Measurements from ENCODE around the gene NR5A1. TPM values are rescaled to one million over a fixed set of nuclear protein-coding genes. Genes with fewer than 3 reads are reported as not detected.

The NR5A1 gene
- total and polyA plus RNA-seq, 9 donors = not detected

DNA sequence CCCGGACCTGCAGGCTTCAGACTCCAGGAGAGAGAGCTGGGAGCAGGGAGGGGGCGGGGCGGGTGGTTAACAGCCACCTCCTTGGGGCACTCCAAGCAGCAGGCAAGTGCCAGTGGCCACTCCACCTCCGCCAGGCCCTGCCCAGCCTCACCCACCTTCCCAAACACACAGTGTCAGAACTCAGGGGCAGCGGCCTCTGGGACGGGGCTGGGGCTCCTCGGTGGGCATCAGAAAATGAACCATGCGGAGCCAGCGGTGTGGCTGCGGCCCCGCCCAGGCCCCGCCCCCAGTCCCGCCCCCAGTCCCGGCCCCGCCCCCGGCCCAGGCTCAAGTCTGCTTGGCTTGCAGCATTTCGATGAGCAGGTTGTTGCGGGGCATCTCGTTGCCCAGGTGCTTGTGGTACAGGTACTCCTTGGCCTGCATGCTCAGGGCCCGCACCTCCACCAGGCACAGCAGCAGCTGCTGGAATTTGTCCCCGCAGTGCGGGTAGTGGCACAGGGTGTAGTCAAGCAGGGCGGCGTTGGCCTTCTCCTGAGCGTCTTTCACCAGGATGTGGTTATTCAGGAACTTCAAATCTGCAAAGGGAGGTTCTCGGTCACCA, 24.7 kb downstream of the NR5A1 start:
- DNase-seq = no peak
- Histone ChIP-seq H3K27me3 (ENCODE audit: control insufficient read depth, insufficient read depth, low read length) (peaks cover 81% of the 10 kb centered on the region), H3K9me3 (replicated peaks; ENCODE audit: control insufficient read depth, low read depth, low read length) (no peaks in the 10 kb centered on the region), H3K36me3 (ENCODE audit: control insufficient read depth, insufficient read depth, low read length) (no peaks in the 10 kb centered on the region), H3K27ac (ENCODE audit: low read length) (no peak overlapping the region), H3K4me3 (ENCODE audit: low read length) (no peak overlapping the region), H3K4me1 (ENCODE audit: control insufficient read depth, insufficient read depth, low read length) (peaks cover 11% of the 10 kb centered on the region)
- 27% methylated on average over 22 of the region's 26 CpGs for WGBS (ENCODE audit: insufficient coverage)

DNA sequence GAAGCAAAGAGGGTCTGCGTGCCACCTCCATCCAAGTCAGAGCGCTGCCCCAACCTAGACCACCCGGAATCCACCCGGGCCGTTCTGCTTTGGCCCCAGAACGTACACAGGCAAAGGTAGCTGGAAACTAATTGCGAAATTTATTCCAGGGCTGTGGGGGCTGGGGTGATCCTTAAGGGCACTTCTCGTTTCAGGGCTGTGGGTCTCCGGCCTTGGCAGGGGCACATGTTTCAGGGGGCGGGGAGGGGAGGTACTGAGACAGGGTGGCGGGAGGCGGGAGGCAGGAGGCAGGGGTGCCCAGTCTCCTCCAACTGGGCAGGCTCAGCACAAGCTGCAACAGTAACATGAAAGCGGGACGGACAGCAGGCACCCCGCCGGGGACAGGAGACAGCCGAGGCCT, 26.1 kb downstream of the NR5A1 start:
- no peaks in the 10 kb centered on the region for H3K9me3 ChIP-seq (replicated peaks; ENCODE audit: control insufficient read depth, low read depth, low read length)
- peaks cover 81% of the 10 kb centered on the region for H3K27me3 ChIP-seq (ENCODE audit: control insufficient read depth, insufficient read depth, low read length)
- H3K4me3 ChIP-seq (ENCODE audit: low read length) = no peak overlapping the region
- no peak for DNase-seq
- no peaks in the 10 kb centered on the region for H3K36me3 ChIP-seq (ENCODE audit: control insufficient read depth, insufficient read depth, low read length)
- H3K27ac ChIP-seq (ENCODE audit: low read length) = no peak overlapping the region
- H3K4me1 ChIP-seq (ENCODE audit: control insufficient read depth, insufficient read depth, low read length) = peaks cover 11% of the 10 kb centered on the region
- 57% methylated on average over 14 of the region's 17 CpGs for WGBS (ENCODE audit: insufficient coverage)

DNA sequence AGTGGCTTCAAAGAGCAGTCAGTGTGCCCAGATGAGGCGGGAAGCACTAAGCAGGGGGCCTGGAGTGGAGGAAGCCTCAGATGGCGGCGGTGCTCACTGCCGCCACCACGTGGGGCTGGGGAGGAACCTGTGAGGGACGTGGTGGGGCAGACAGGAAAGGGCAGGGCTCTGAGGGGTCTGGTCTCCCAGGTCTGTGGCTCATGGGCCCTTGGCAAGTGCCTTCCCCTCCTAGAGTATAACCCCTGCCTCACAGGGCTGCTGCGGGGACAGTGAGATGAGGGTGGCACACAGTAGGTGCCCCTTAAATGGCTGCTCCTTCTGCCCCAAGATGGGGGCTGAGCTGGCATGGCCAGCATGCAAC, 26.6 kb downstream of the NR5A1 start:
- Histone ChIP-seq H3K4me3 (ENCODE audit: low read length) (no peak overlapping the region), H3K4me1 (ENCODE audit: control insufficient read depth, insufficient read depth, low read length) (peaks cover 11% of the 10 kb centered on the region), H3K36me3 (ENCODE audit: control insufficient read depth, insufficient read depth, low read length) (no peaks in the 10 kb centered on the region), H3K27ac (ENCODE audit: low read length) (no peak overlapping the region), H3K27me3 (ENCODE audit: control insufficient read depth, insufficient read depth, low read length) (peaks cover 81% of the 10 kb centered on the region), H3K9me3 (replicated peaks; ENCODE audit: control insufficient read depth, low read depth, low read length) (no peaks in the 10 kb centered on the region)
- 17% methylated on average over 4 of the region's 7 CpGs for WGBS (ENCODE audit: insufficient coverage)
- DNase-seq = no peak

DNA sequence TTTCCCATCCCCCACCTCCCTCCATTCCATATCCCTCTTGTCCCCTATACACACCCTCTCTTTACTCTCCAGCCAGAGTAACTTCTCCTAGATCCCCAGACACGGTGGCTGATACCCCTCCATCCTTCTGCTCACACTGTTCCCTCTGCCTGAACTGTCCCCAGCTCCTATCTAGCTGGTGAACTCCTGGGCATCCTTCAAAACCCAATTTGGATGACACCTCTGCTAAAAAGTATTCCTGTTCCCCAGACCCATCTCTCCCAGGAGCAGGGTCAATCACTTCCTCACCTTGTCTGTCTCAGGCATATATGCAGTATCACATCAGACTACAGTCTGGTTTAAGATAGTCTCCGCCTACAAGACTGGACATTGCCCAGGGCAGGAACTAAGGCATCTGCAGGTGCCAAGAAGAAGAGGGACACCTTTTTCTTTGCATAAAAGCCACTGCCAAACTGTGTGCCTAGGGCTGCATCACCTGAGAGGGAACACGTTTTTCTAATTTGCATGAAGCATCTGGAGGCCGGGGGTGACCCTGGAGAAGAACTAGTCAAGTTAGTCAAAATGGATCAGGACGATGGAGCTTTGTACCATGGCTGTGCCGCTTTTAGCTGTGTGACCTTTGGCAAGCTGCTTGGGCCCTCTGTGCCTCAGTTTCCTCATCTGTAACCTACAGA, 27.1 kb downstream of the NR5A1 start:
- 44% methylated on average over 6 of the region's 6 CpGs for WGBS (ENCODE audit: insufficient coverage)
- no peaks in the 10 kb centered on the region for H3K36me3 ChIP-seq (ENCODE audit: control insufficient read depth, insufficient read depth, low read length)
- no peak overlapping the region for H3K4me3 ChIP-seq (ENCODE audit: low read length)
- H3K27ac ChIP-seq (ENCODE audit: low read length) = no peak overlapping the region
- H3K27me3 ChIP-seq (ENCODE audit: control insufficient read depth, insufficient read depth, low read length) = peaks cover 79% of the 10 kb centered on the region
- no peaks in the 10 kb centered on the region for H3K9me3 ChIP-seq (replicated peaks; ENCODE audit: control insufficient read depth, low read depth, low read length)
- peaks cover 11% of the 10 kb centered on the region for H3K4me1 ChIP-seq (ENCODE audit: control insufficient read depth, insufficient read depth, low read length)
- DNase-seq = no peak

DNA sequence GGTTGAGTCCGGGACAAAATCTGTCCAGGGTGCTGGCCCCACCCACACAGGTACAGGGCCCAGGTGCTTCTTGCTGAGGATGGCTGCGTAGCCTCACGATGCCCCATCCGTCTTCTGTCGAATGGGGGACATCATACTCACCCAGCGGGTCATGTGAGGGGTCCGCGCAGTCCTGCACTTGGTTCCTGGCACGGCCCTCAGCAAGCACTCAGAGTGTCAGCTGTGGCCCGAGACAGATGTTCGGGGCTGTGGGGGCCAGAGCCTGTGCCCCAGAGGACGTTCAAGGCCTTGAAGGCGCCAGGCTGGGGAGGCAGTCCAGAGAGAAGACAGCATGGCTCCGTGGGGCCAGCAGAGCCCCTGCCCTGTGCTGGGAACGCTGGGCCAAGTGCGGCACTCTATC, 27.8 kb downstream of the NR5A1 start:
- no peak for DNase-seq
- WGBS (ENCODE audit: insufficient coverage) = 70% methylated on average over 15 of the region's 16 CpGs
- Histone ChIP-seq H3K27me3 (ENCODE audit: control insufficient read depth, insufficient read depth, low read length) (peaks cover 78% of the 10 kb centered on the region), H3K4me1 (ENCODE audit: control insufficient read depth, insufficient read depth, low read length) (peaks cover 11% of the 10 kb centered on the region), H3K27ac (ENCODE audit: low read length) (no peak overlapping the region), H3K36me3 (ENCODE audit: control insufficient read depth, insufficient read depth, low read length) (no peaks in the 10 kb centered on the region), H3K4me3 (ENCODE audit: low read length) (no peak overlapping the region), H3K9me3 (replicated peaks; ENCODE audit: control insufficient read depth, low read depth, low read length) (no peaks in the 10 kb centered on the region)

DNA sequence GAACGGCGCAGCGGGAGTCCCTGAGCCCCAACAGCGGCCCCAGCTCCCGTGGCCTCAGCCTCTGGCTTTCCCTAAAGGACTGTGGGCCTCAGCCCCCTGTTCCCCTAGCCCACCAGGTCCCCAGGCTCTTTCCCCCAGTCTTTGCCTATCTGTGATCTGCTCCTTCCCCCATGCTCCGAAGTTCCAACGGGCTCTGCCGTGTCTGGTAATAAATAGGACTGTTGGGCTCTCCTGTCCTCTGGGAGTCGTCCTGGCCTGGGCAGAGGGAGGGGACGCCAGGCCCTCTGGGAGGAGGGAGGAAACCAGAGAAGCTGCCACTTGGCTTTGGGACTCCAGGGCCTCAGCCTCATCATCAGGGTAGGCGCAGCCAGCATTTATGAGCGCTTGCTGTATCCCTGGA, 28.8 kb downstream of the NR5A1 start:
- no peak for DNase-seq
- H3K36me3 ChIP-seq (ENCODE audit: control insufficient read depth, insufficient read depth, low read length) = no peaks in the 10 kb centered on the region
- H3K4me1 ChIP-seq (ENCODE audit: control insufficient read depth, insufficient read depth, low read length) = peaks cover 11% of the 10 kb centered on the region
- H3K27me3 ChIP-seq (ENCODE audit: control insufficient read depth, insufficient read depth, low read length) = peaks cover 73% of the 10 kb centered on the region
- H3K9me3 ChIP-seq (replicated peaks; ENCODE audit: control insufficient read depth, low read depth, low read length) = no peaks in the 10 kb centered on the region
- WGBS (ENCODE audit: insufficient coverage) = 26% methylated on average over 9 of the region's 12 CpGs
- no peak overlapping the region for H3K4me3 ChIP-seq (ENCODE audit: low read length)
- H3K27ac ChIP-seq (ENCODE audit: low read length) = no peak overlapping the region

DNA sequence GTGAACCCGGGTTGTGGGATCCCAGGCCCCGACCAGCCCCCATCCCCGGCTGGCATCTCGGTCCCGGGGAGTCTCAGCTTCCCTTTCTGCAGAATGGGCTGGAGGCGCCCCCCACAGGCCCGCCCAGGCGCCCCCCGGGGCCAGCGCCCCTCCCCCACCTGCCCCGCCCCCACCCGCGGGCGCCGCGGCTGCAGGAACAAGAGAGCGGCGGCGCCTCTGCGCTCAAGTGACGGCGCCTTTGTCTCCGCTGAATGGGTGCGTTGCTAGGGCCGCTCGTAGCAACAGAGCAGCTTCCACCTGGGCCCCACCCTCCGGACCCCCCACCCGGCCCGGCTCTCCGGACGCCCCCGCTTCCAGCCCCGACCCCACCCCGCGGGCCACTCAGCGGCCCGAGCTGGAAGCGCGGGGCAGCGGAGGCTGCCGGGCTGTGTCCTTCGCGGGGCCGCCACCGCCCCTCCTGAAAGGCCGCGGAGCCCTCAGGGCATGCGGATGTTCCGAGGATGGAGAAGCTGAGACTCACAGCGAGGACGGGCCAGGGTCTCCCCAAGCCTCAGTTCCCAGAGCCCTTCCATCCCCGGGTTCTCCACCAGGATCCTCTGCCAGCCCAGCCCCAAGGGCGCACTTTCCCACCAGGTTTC, 29.4 kb downstream of the NR5A1 start:
- Histone ChIP-seq H3K27me3 (ENCODE audit: control insufficient read depth, insufficient read depth, low read length) (peaks cover 67% of the 10 kb centered on the region), H3K4me3 (ENCODE audit: low read length) (no peak overlapping the region), H3K36me3 (ENCODE audit: control insufficient read depth, insufficient read depth, low read length) (no peaks in the 10 kb centered on the region), H3K27ac (ENCODE audit: low read length) (no peak overlapping the region), H3K9me3 (replicated peaks; ENCODE audit: control insufficient read depth, low read depth, low read length) (no peaks in the 10 kb centered on the region), H3K4me1 (ENCODE audit: control insufficient read depth, insufficient read depth, low read length) (peaks cover 11% of the 10 kb centered on the region)
- WGBS (ENCODE audit: insufficient coverage) = 5% methylated on average over 28 of the region's 53 CpGs
- DNase-seq = no peak

DNA sequence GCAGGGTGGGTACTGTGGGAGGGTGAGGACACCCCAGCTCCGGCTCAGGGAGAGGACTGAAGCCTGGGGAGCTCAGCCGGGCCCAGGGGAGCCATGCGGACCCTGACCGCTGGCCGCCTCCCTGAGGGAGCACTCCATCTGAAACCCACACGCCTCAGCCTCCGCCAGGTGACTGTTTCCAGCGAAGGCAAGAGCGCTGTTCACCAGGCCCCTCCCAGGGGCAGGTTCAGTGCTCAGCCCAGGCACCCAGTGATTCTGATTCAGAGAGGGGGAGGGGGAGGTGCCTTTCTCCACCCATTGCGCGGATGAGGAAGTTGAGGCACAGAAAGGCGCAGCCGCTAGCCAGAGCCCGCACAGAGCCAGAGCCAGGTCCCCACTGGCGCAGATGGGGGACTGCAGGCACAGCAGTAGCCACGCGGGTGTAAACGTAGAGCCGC, 30.0 kb downstream of the NR5A1 start:
- H3K27ac ChIP-seq (ENCODE audit: low read length) = no peak overlapping the region
- DNase-seq = no peak
- H3K36me3 ChIP-seq (ENCODE audit: control insufficient read depth, insufficient read depth, low read length) = no peaks in the 10 kb centered on the region
- peaks cover 11% of the 10 kb centered on the region for H3K4me1 ChIP-seq (ENCODE audit: control insufficient read depth, insufficient read depth, low read length)
- H3K27me3 ChIP-seq (ENCODE audit: control insufficient read depth, insufficient read depth, low read length) = peaks cover 66% of the 10 kb centered on the region
- no peak overlapping the region for H3K4me3 ChIP-seq (ENCODE audit: low read length)
- 16% methylated on average over 13 of the region's 19 CpGs for WGBS (ENCODE audit: insufficient coverage)
- no peaks in the 10 kb centered on the region for H3K9me3 ChIP-seq (replicated peaks; ENCODE audit: control insufficient read depth, low read depth, low read length)

DNA sequence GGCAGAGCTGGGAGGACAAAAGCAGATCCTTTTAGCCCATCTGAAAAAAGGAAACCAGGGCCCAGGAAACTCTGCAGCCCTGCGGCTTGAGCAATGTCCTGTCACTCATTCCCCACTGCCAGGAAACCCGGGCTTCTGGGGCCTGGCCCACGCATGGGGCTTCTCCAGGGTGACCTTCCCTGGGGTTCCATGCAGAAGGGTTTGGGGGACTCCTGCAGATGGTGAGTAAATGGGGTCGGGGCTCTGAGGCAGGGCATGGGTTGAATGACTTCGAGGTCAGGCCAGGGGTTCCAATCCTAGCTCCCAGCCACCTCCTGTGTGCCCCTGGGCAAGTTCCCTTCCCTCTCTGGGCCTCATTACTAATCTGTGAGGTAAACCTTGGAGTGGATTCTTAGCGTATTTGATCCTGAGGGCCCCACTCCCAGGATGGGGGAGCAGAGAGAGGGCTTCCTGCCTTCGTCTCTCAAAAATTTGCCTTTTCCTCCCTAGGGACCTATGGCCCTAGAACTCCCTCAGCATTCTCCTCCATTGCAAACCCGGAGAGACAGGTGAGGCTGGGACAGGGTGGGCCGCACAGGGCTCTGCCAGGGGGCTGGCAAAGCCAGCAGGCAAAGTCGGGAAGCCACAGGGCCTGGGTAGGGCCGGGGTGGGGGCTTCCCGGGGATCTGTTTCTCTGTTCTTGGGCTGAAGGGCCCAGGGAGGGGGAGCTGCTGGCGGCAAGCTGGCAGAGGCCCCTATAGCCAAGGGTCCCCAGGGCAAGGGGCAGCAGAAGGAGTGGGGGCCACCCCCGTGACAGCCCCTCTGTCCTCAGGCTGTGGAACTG, 31.1 kb downstream of the NR5A1 start:
- H3K27me3 ChIP-seq (ENCODE audit: control insufficient read depth, insufficient read depth, low read length) = peaks cover 57% of the 10 kb centered on the region
- WGBS (ENCODE audit: insufficient coverage) = 51% methylated on average over 8 of the region's 14 CpGs
- H3K4me1 ChIP-seq (ENCODE audit: control insufficient read depth, insufficient read depth, low read length) = peaks cover 11% of the 10 kb centered on the region
- H3K27ac ChIP-seq (ENCODE audit: low read length) = no peak overlapping the region
- no peak overlapping the region for H3K4me3 ChIP-seq (ENCODE audit: low read length)
- no peaks in the 10 kb centered on the region for H3K36me3 ChIP-seq (ENCODE audit: control insufficient read depth, insufficient read depth, low read length)
- no peak for DNase-seq
- no peaks in the 10 kb centered on the region for H3K9me3 ChIP-seq (replicated peaks; ENCODE audit: control insufficient read depth, low read depth, low read length)

Measured in muscle of leg (tissue), 11 donors.